HCT116 (cell line): ENCODE data around the gene SUN2.

Experiments
- ATF3 ChIP-seq: IDR thresholded peaks from 2 replicates; pipeline ENCODE4 v1.6.1; 2012
- CEBPB ChIP-seq: IDR thresholded peaks from 2 replicates; pipeline ENCODE4 v1.6.1; 2012; ENCODE audit warnings: low read depth
- EGR1 ChIP-seq: IDR thresholded peaks from 2 replicates; pipeline ENCODE4 v1.6.1; 2012; ENCODE audit warnings: low read depth
- EZH2 ChIP-seq: fragments of 200-600 bp; sonication (generic); IDR thresholded peaks from 2 replicates; pipeline ENCODE4 v1.6.1; 2017; ENCODE audit warnings: antibody characterized with exemption, mixed run types
- POLR2A ChIP-seq: IDR thresholded peaks from 2 replicates; pipeline ENCODE4 v1.7.0; 2011; ENCODE audit warnings: borderline replicate concordance; ENCODE audit not compliant: insufficient read depth, insufficient read length; ENCODE audit errors: extremely low read depth
- POLR2AphosphoS5 ChIP-seq: IDR thresholded peaks from 2 replicates; pipeline ENCODE4 v1.6.1; 2011; ENCODE audit warnings: mild to moderate bottlenecking, low read depth, low read length, moderate library complexity
- RAD21 ChIP-seq: IDR thresholded peaks from 2 replicates; pipeline ENCODE4 v1.6.1; 2012; ENCODE audit warnings: low read depth, mild to moderate bottlenecking
- REST ChIP-seq: IDR thresholded peaks from 2 replicates; pipeline ENCODE4 v1.6.1; 2012; ENCODE audit warnings: low read depth
- YY1 ChIP-seq: IDR thresholded peaks from 2 replicates; pipeline ENCODE4 v1.6.1; 2011; ENCODE audit warnings: low read length, low read depth, moderate library complexity, mild to moderate bottlenecking; ENCODE audit not compliant: insufficient replicate concordance; ENCODE audit errors: extremely low read depth
- ZNF274 ChIP-seq: fragments of 200-500 bp; sonication (Bioruptor generic); IDR thresholded peaks from 2 replicates; pipeline ENCODE4 v1.6.1; 2014; ENCODE audit warnings: mild to moderate bottlenecking, low read depth, low read length, inconsistent platforms
- TF ChIP-seq, protein P1 (sequence below), 3 experiments: fragments of 200-600 bp in 1 of 3; sonication (generic) in 1 of 3; IDR thresholded peaks in 2 of 3; conservative IDR thresholded peaks in 1 of 3; 2 replicates each; pipeline ENCODE4 v1.5.1; 2012 to 2017; ENCODE audit warnings: low read depth in 2 of 3, low read length in 2 of 3, antibody characterized with exemption in 1 of 3, borderline replicate concordance in 1 of 3, control low read depth in 1 of 3, mild to moderate bottlenecking in 1 of 3, mixed read lengths in 1 of 3, mixed run types in 1 of 3, moderate library complexity in 1 of 3; ENCODE audit not compliant: insufficient read depth in 1 of 3
- TF ChIP-seq, protein P2 (sequence below): IDR thresholded peaks from 2 replicates; pipeline ENCODE4 v1.6.1; 2011; ENCODE audit warnings: mild to moderate bottlenecking, low read length, moderate library complexity; ENCODE audit not compliant: insufficient replicate concordance; ENCODE audit errors: extremely low read depth

DNA sequence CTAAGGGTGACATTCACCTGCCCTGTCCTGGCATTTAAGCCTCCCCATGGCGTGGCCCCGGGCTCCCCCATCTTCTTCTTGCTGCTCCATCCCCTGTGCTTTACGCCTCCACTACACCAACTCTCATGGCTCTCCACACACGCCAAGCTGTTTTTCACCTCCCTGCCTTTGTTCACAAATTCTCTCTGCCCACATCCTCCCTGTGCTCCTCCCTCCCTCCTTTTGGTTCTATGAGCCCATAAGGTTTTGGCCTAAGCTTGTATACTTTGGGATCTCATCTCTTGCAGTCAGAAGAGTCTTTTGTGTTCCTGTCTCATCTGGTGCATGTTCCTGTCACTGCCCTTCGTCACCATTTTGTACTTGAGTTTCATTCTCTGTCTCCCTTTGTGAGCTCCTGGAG lies 42.7 kb upstream of the SUN2 start:
- TF ChIP-seq POLR2AphosphoS5 (no peak), EZH2 (no peak), EGR1 (no peak), CEBPB (no peak), RAD21 (no peak), YY1 (no peak), POLR2A (no peak), ZNF274 (no peak), ATF3 (no peak), REST (no peak)
- TF ChIP-seq, protein P1, sequence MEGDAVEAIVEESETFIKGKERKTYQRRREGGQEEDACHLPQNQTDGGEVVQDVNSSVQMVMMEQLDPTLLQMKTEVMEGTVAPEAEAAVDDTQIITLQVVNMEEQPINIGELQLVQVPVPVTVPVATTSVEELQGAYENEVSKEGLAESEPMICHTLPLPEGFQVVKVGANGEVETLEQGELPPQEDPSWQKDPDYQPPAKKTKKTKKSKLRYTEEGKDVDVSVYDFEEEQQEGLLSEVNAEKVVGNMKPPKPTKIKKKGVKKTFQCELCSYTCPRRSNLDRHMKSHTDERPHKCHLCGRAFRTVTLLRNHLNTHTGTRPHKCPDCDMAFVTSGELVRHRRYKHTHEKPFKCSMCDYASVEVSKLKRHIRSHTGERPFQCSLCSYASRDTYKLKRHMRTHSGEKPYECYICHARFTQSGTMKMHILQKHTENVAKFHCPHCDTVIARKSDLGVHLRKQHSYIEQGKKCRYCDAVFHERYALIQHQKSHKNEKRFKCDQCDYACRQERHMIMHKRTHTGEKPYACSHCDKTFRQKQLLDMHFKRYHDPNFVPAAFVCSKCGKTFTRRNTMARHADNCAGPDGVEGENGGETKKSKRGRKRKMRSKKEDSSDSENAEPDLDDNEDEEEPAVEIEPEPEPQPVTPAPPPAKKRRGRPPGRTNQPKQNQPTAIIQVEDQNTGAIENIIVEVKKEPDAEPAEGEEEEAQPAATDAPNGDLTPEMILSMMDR (IDR thresholded peaks at IDR 0.05 in 2 of 3, conservative IDR thresholded peaks at IDR 0.05 in 1 of 3; ENCODE audit: borderline replicate concordance in 1 of 3, insufficient read depth in 1 of 3, low read depth in 2 of 3, low read length in 2 of 3), result no peak
- TF ChIP-seq, protein P2, sequence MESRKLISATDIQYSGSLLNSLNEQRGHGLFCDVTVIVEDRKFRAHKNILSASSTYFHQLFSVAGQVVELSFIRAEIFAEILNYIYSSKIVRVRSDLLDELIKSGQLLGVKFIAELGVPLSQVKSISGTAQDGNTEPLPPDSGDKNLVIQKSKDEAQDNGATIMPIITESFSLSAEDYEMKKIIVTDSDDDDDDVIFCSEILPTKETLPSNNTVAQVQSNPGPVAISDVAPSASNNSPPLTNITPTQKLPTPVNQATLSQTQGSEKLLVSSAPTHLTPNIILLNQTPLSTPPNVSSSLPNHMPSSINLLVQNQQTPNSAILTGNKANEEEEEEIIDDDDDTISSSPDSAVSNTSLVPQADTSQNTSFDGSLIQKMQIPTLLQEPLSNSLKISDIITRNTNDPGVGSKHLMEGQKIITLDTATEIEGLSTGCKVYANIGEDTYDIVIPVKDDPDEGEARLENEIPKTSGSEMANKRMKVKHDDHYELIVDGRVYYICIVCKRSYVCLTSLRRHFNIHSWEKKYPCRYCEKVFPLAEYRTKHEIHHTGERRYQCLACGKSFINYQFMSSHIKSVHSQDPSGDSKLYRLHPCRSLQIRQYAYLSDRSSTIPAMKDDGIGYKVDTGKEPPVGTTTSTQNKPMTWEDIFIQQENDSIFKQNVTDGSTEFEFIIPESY, result no peak
